ENCODE measurements around the gene PRKCH. TPM values are rescaled to one million over a fixed set of nuclear protein-coding genes. Genes with fewer than 3 reads are reported as not detected.

Gene PRKCH
- total and polyA plus RNA-seq, 2 donors (not counting 3 experiments of a cell fraction or from before 2014, with no cell fraction given) = 97.7 to 103 TPM

DNA sequence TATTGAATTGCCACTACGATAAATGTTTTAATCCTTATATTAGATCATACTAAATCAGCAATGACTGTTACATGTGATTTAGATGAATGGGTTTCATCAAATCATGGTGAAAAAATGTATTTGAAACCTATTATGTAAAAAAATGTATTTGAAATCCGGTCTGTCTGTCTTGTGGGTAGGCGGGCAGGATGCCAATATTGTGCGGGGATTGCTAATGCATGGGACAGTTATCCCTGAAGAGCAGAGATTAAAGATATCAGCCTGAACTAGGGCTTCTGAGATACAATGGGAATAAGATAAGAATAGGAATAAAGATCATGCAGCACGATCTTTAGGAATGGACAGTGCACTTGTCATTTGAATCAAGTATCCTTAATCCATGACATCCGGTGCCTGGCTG is 134.0 kb downstream of the PRKCH start:
- no peak overlapping the region for H3K4me2 ChIP-seq (ENCODE audit: insufficient read depth, low read length)
- H3K36me3 ChIP-seq (ENCODE audit: control insufficient read depth in 2 of 2, extremely low read depth in 1 of 2, insufficient read depth in 2 of 2, low read length in 2 of 2) = peaks cover 37 to 45% of the 10 kb centered on the region in 2 experiments
- no peaks in the 10 kb centered on the region for H3K27me3 ChIP-seq (ENCODE audit: control insufficient read depth in 2 of 2, insufficient read depth in 2 of 2, low read length in 2 of 2)
- no peaks in the 10 kb centered on the region for H3K9me1 ChIP-seq (replicated peaks; ENCODE audit: control insufficient read depth, extremely low read depth, insufficient read depth, low read length)
- dilution Hi-C loops (cut with MboI; ENCODE audit: extremely low pct_ligation_motif_present, low sequenced_read_pairs) = loop anchor here (25.0 kb wide), 2 partner anchors 168 to 282 kb away; partner anchors contain the start of gene TMEM30B
- no peaks in the 10 kb centered on the region for H4K20me1 ChIP-seq (replicated peaks; ENCODE audit: control insufficient read depth, extremely low read depth, insufficient read depth, low read length)
- peaks cover 16% of the 10 kb centered on the region for H3K4me1 ChIP-seq (ENCODE audit: control insufficient read depth, extremely low read depth, insufficient read depth, low read length)
- no peak overlapping the region for H3K4me3 ChIP-seq (replicated peaks in 1 of 3; ENCODE audit: insufficient read depth in 1 of 3, low read depth in 1 of 3, low read length in 3 of 3)
- DNase-seq (ENCODE audit: low read depth, low spot score) = no peak
- intact Hi-C loops (cut with micrococcal nuclease) = no loop called here
- no peak overlapping the region for H2AFZ ChIP-seq (ENCODE audit: low read depth, low read length)
- FAIRE-seq = no peak
- H3K9ac ChIP-seq (replicated peaks; ENCODE audit: extremely low read depth, insufficient read depth, low read length) = no peak overlapping the region
- H3K79me2 ChIP-seq (ENCODE audit: control insufficient read depth, insufficient read depth, low read length) = no peaks in the 10 kb centered on the region
- H3K27ac ChIP-seq (ENCODE audit: insufficient read depth, low read depth, low read length) = no peak overlapping the region
- CTCF ChIA-PET = interaction anchor here (0.7 to 2.1 kb wide), 8 partner anchors 9 to 671 kb away, joined by 3 to 15 read pairs (median 3); partner anchors contain the start of gene PRKCH
- POLR2A ChIA-PET = no interaction called here
- TF ChIP-seq, protein P1, sequence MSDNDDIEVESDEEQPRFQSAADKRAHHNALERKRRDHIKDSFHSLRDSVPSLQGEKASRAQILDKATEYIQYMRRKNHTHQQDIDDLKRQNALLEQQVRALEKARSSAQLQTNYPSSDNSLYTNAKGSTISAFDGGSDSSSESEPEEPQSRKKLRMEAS (IDR thresholded peaks at IDR 0.05; ENCODE audit: insufficient read depth, insufficient read length) = no peak
- TF ChIP-seq MYC (IDR thresholded peaks at IDR 0.05; ENCODE audit: low read depth, low read length) (no peak), EZH2 (IDR thresholded peaks at IDR 0.05; ENCODE audit: borderline replicate concordance, low read depth, low read length, severe bottlenecking) (no peak), POLR2A (IDR thresholded peaks at IDR 0.05; ENCODE audit: low read depth, low read length) (no peak), FOS (IDR thresholded peaks at IDR 0.05; ENCODE audit: borderline replicate concordance, insufficient read depth, low read length) (no peak), JUN (IDR thresholded peaks at IDR 0.05; ENCODE audit: borderline replicate concordance, insufficient read depth, insufficient read length, low read depth) (no peak), POLR2AphosphoS5 (IDR thresholded peaks at IDR 0.05; ENCODE audit: insufficient read depth, low read depth, low read length) (no peak), GATA2 (IDR thresholded peaks at IDR 0.05; ENCODE audit: insufficient read depth, insufficient read length, low read depth, low read length) (no peak)
- TF ChIP-seq, protein P2, sequence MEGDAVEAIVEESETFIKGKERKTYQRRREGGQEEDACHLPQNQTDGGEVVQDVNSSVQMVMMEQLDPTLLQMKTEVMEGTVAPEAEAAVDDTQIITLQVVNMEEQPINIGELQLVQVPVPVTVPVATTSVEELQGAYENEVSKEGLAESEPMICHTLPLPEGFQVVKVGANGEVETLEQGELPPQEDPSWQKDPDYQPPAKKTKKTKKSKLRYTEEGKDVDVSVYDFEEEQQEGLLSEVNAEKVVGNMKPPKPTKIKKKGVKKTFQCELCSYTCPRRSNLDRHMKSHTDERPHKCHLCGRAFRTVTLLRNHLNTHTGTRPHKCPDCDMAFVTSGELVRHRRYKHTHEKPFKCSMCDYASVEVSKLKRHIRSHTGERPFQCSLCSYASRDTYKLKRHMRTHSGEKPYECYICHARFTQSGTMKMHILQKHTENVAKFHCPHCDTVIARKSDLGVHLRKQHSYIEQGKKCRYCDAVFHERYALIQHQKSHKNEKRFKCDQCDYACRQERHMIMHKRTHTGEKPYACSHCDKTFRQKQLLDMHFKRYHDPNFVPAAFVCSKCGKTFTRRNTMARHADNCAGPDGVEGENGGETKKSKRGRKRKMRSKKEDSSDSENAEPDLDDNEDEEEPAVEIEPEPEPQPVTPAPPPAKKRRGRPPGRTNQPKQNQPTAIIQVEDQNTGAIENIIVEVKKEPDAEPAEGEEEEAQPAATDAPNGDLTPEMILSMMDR (IDR thresholded peaks at IDR 0.05; ENCODE audit: extremely low read depth in 1 of 2, insufficient read depth in 1 of 2, low read depth in 1 of 2, low read length in 2 of 2) = no peak
- H3K9me3 ChIP-seq (replicated peaks; ENCODE audit: control insufficient read depth, insufficient read depth, low read length) = no peaks in the 10 kb centered on the region
- BruUV-seq (replicated peaks) = no TSS peak
